Osteoblast (primary cell): ENCODE measurements around the gene CCDC85C. TPM values are rescaled to one million over a fixed set of nuclear protein-coding genes. Genes with fewer than 3 reads are reported as not detected.

Experiments
- DNase-seq: peaks from one replicate; pipeline ENCODE4 v3.0.0; 2011; ENCODE audit warnings: low spot score, mixed read lengths; ENCODE audit not compliant: insufficient read length; ENCODE audit errors: missing footprints
- H2AFZ ChIP-seq: 2 replicates; pipeline ENCODE4 v1.6.0; 2011; ENCODE audit warnings: mild to moderate bottlenecking, low read length
- H3K27ac ChIP-seq: 2 replicates; pipeline ENCODE4 v1.5.1; 2011; ENCODE audit warnings: mild to moderate bottlenecking, low read depth, low read length, moderate library complexity
- H3K27me3 ChIP-seq: 2 replicates; pipeline ENCODE4 v1.6.0; 2012; ENCODE audit warnings: mild to moderate bottlenecking, control low read depth, inconsistent platforms, low read length, moderate library complexity; ENCODE audit not compliant: insufficient read depth
- H3K36me3 ChIP-seq: 2 replicates; pipeline ENCODE4 v1.5.1; 2011; ENCODE audit warnings: mild to moderate bottlenecking, low read length, control low read depth, moderate library complexity; ENCODE audit not compliant: insufficient read depth
- H3K4me1 ChIP-seq: 2 replicates; pipeline ENCODE4 v1.5.1; 2011; ENCODE audit warnings: mild to moderate bottlenecking, low read length, control low read depth, moderate library complexity; ENCODE audit not compliant: insufficient read depth
- H3K4me2 ChIP-seq: 2 replicates; pipeline ENCODE4 v1.6.0; 2011; ENCODE audit warnings: mild to moderate bottlenecking, low read length; ENCODE audit not compliant: insufficient read depth
- H3K4me3 ChIP-seq: fragments of 200-600 bp; sonication (generic); 3 replicates; pipeline ENCODE4 v1.5.1; 2012; ENCODE audit warnings: mild to moderate bottlenecking, low read length, inconsistent platforms; ENCODE audit not compliant: insufficient read depth
- H3K79me2 ChIP-seq: 2 replicates; pipeline ENCODE4 v1.6.0; 2012; ENCODE audit warnings: mild to moderate bottlenecking, low read length, control low read depth, inconsistent platforms; ENCODE audit not compliant: insufficient read depth
- H3K9me3 ChIP-seq: 2 replicates; pipeline ENCODE4 v1.5.1; 2011; ENCODE audit warnings: low read depth, low read length, control low read depth
- H4K20me1 ChIP-seq: 2 replicates; pipeline ENCODE4 v1.6.0; 2012; ENCODE audit warnings: mild to moderate bottlenecking, low read length, control low read depth; ENCODE audit not compliant: insufficient read depth
- CTCF ChIP-seq: IDR thresholded peaks from 2 replicates; pipeline ENCODE4 v1.5.1; 2011; ENCODE audit warnings: mild to moderate bottlenecking, low read depth, low read length, moderate library complexity; ENCODE audit errors: extremely low read depth
- total RNA-seq: library from RNA; depleted of rRNA; stranded (reverse); fragments of >200 nt; gene quantifications from 2 replicates; pipeline ENCODE4 v1.2.3, GENCODE V29; 2012

The CCDC85C gene
- total RNA-seq, 1 donor, result 3.6 TPM

- Histone ChIP-seq H3K4me1 (peaks cover 6% of the 10 kb centered on the region), H2AFZ (no peak overlapping the region), H3K36me3 (peaks cover 15% of the 10 kb centered on the region), H3K27ac (no peak overlapping the region), H3K27me3 (no peaks in the 10 kb centered on the region), H3K9me3 (no peaks in the 10 kb centered on the region), H3K4me3 (no peak overlapping the region), H4K20me1 (peaks cover 12% of the 10 kb centered on the region), H3K79me2 (no peaks in the 10 kb centered on the region), H3K4me2 (no peak overlapping the region)
- DNase-seq, result peak; percentile 83
- TF ChIP-seq CTCF, result no peak
Measured at GRCh38 chr14:99517643-99518381, 86.2 kb downstream of the CCDC85C start.

- peak; percentile 53 for DNase-seq
- H4K20me1 ChIP-seq, result peaks cover 12% of the 10 kb centered on the region
- H3K79me2 ChIP-seq, result no peaks in the 10 kb centered on the region
- TF ChIP-seq CTCF, result no peak
- peaks cover 1% of the 10 kb centered on the region for H3K4me1 ChIP-seq
- H3K27ac ChIP-seq, result no peak overlapping the region
- no peak overlapping the region for H3K4me3 ChIP-seq
- no peaks in the 10 kb centered on the region for H3K27me3 ChIP-seq
- H2AFZ ChIP-seq, result no peak overlapping the region
- H3K4me2 ChIP-seq, result no peak overlapping the region
- no peaks in the 10 kb centered on the region for H3K9me3 ChIP-seq
- peaks cover 16% of the 10 kb centered on the region for H3K36me3 ChIP-seq
Measured at GRCh38 chr14:99516871-99517642, 87.0 kb downstream of the CCDC85C start.

- peak; percentile 15 for DNase-seq
- H3K36me3 ChIP-seq, result peaks cover 16% of the 10 kb centered on the region
- H3K27ac ChIP-seq, result no peak overlapping the region
- H3K9me3 ChIP-seq, result no peaks in the 10 kb centered on the region
- H3K4me2 ChIP-seq, result no peak overlapping the region
- H3K79me2 ChIP-seq, result no peaks in the 10 kb centered on the region
- H3K4me1 ChIP-seq, result peaks cover 9% of the 10 kb centered on the region
- H3K4me3 ChIP-seq, result no peak overlapping the region
- TF ChIP-seq CTCF, result no peak
- H4K20me1 ChIP-seq, result peaks cover 15% of the 10 kb centered on the region
- H3K27me3 ChIP-seq, result no peaks in the 10 kb centered on the region
- H2AFZ ChIP-seq, result no peak overlapping the region
Measured at GRCh38 chr14:99516156-99516870, 87.7 kb downstream of the CCDC85C start.
